ENCODE results near the gene ERVFRD-1. TPM values are rescaled to one million over a fixed set of nuclear protein-coding genes. Genes with fewer than 3 reads are reported as not detected.

ERVFRD-1 gene
- total RNA-seq, 1 donor: not detected

GRCh38 chr6:11149551-11149950 lies 38.0 kb upstream of the ERVFRD-1 start:
- no peak for DNase-seq (ENCODE audit: low read depth)
- no peak for TF ChIP-seq CTCF (IDR thresholded peaks at IDR 0.05; ENCODE audit: insufficient read depth, low read length)
- H3K4me3 ChIP-seq (ENCODE audit: low read depth, low read length): no peak overlapping the region

GRCh38 chr6:11146117-11146826 lies 34.7 kb upstream of the ERVFRD-1 start:
- TF ChIP-seq CTCF (IDR thresholded peaks at IDR 0.05; ENCODE audit: insufficient read depth, low read length): no peak
- H3K4me3 ChIP-seq (ENCODE audit: low read depth, low read length): no peak overlapping the region
- DNase-seq (ENCODE audit: low read depth): no peak

- peak; percentile 76 for DNase-seq (ENCODE audit: low read depth)
- H3K4me3 ChIP-seq (ENCODE audit: low read depth, low read length): no peak overlapping the region
- TF ChIP-seq CTCF (IDR thresholded peaks at IDR 0.05; ENCODE audit: insufficient read depth, low read length): peak; percentile 92
Observed at GRCh38 chr6:11144393-11144851, 32.9 kb upstream of the ERVFRD-1 start.

- DNase-seq (ENCODE audit: low read depth): peak; percentile 74
- H3K4me3 ChIP-seq (ENCODE audit: low read depth, low read length): no peak overlapping the region
- TF ChIP-seq CTCF (IDR thresholded peaks at IDR 0.05; ENCODE audit: insufficient read depth, low read length): no peak
Observed at GRCh38 chr6:11143394-11144371, 32.2 kb upstream of the ERVFRD-1 start.

GRCh38 chr6:11142296-11143027 lies 30.9 kb upstream of the ERVFRD-1 start:
- DNase-seq (ENCODE audit: low read depth): no peak
- TF ChIP-seq CTCF (IDR thresholded peaks at IDR 0.05; ENCODE audit: insufficient read depth, low read length): no peak
- H3K4me3 ChIP-seq (ENCODE audit: low read depth, low read length): no peak overlapping the region

GRCh38 chr6:11141295-11141694 lies 29.8 kb upstream of the ERVFRD-1 start:
- DNase-seq (ENCODE audit: low read depth): no peak
- TF ChIP-seq CTCF (IDR thresholded peaks at IDR 0.05; ENCODE audit: insufficient read depth, low read length): no peak

More at GRCh38 chr6:11141295-11141694, 29.8 kb upstream of the ERVFRD-1 start:
- H3K4me3 ChIP-seq (ENCODE audit: low read depth, low read length): no peak overlapping the region
